SU-DHL-6 (cell line): Measurements from ENCODE around the gene PBX1.

ENCODE experiments used
- H2AFZ ChIP-seq: fragments of 200-600 bp; sonication (generic); 2 replicates; pipeline ENCODE4 v1.6.1; 2014; ENCODE audit warnings: low read depth, mild to moderate bottlenecking, moderate library complexity, mixed read lengths, antibody characterized with exemption, low read length; ENCODE audit not compliant: severe bottlenecking
- H3F3A ChIP-seq: fragments of 200-600 bp; shearing (Covaris generic); 2 replicates; pipeline ENCODE4 v1.6.0; 2016; ENCODE audit warnings: antibody characterized with exemption, mild to moderate bottlenecking; ENCODE audit not compliant: insufficient read depth
- H3K27ac ChIP-seq: fragments of 200-600 bp; sonication (generic); 2 replicates; pipeline ENCODE4 v1.5.1; 2016; ENCODE audit warnings: low read depth, mild to moderate bottlenecking, low read length, moderate library complexity, mixed read lengths
- H3K27me3 ChIP-seq: fragments of 200-600 bp; sonication (generic), shearing (Covaris generic); 2 replicates; pipeline ENCODE4 v1.6.0; 2014; ENCODE audit warnings: mild to moderate bottlenecking, low read length
- H3K36me3 ChIP-seq: fragments of 200-600 bp; sonication (generic); 2 replicates; pipeline ENCODE4 v1.6.1; 2014; ENCODE audit warnings: mild to moderate bottlenecking, low read length, mixed read lengths
- H3K4me2 ChIP-seq: fragments of 300-600, 200-600 bp; shearing (Covaris generic), sonication (generic); 2 replicates; pipeline ENCODE4 v1.6.0; 2014; ENCODE audit warnings: low read length, low read depth, mild to moderate bottlenecking; ENCODE audit not compliant: poor library complexity, severe bottlenecking
- H3K4me3 ChIP-seq: fragments of 200-600 bp; sonication (generic); 2 replicates; pipeline ENCODE4 v1.5.1; 2014; ENCODE audit warnings: antibody characterized with exemption, low read length, mild to moderate bottlenecking, mixed read lengths; ENCODE audit not compliant: insufficient read depth, poor library complexity, severe bottlenecking
- H3K79me2 ChIP-seq: fragments of 200-600 bp; sonication (generic); 2 replicates; pipeline ENCODE4 v1.6.1; 2014; ENCODE audit warnings: mild to moderate bottlenecking, low read length, moderate library complexity; ENCODE audit not compliant: insufficient read depth
- H3K9ac ChIP-seq: fragments of 200-600 bp; sonication (generic); 2 replicates; pipeline ENCODE4 v1.7.0; 2014; ENCODE audit warnings: mild to moderate bottlenecking, low read length
- H3K9me2 ChIP-seq: fragments of 200-600 bp; sonication (generic); replicated peaks from 2 replicates; pipeline ENCODE4 v1.6.1; 2014; ENCODE audit warnings: low read length; ENCODE audit not compliant: insufficient read depth
- H3K9me3 ChIP-seq: fragments of 200-600 bp; sonication (generic); 2 replicates; pipeline ENCODE4 v1.6.1; 2014; ENCODE audit warnings: low read length, mixed read lengths; ENCODE audit not compliant: insufficient read depth
- H4K20me1 ChIP-seq: fragments of 200-600 bp; sonication (generic); 2 replicates; pipeline ENCODE4 v1.6.1; 2014; ENCODE audit warnings: low read depth, mild to moderate bottlenecking, antibody characterized with exemption, low read length, moderate library complexity, mixed read lengths
- EZH2phosphoT487 ChIP-seq: fragments of 200-600 bp; sonication (generic), shearing (Covaris generic); conservative IDR thresholded peaks from 2 replicates; pipeline ENCODE4 v1.6.1; 2018; ENCODE audit warnings: mild to moderate bottlenecking, antibody characterized with exemption, low read length, moderate library complexity, mixed read lengths
- TF ChIP-seq, protein P1 (sequence below): fragments of 200-600 bp; sonication (generic); IDR thresholded peaks from one replicate; pipeline ENCODE4 v1.5.1; 2017; ENCODE audit warnings: antibody characterized with exemption, mild to moderate bottlenecking, low read length, moderate library complexity; ENCODE audit not compliant: insufficient read depth, poor library complexity, severe bottlenecking

Gene PBX1

GRCh38 chr1:164596172-164596571 lies 37.2 kb downstream of the PBX1 start:
- Histone ChIP-seq H3K79me2 (no peaks in the 10 kb centered on the region), H4K20me1 (no peaks in the 10 kb centered on the region), H3K9me2 (no peaks in the 10 kb centered on the region), H3K4me3 (no peak overlapping the region), H3K27ac (no peak overlapping the region), H3K36me3 (no peaks in the 10 kb centered on the region), H2AFZ (no peak overlapping the region), H3K27me3 (no peaks in the 10 kb centered on the region), H3K9me3 (no peaks in the 10 kb centered on the region), H3K9ac (no peak overlapping the region), H3F3A (no peaks in the 10 kb centered on the region), H3K4me2 (no peak overlapping the region)
- TF ChIP-seq, protein P1, sequence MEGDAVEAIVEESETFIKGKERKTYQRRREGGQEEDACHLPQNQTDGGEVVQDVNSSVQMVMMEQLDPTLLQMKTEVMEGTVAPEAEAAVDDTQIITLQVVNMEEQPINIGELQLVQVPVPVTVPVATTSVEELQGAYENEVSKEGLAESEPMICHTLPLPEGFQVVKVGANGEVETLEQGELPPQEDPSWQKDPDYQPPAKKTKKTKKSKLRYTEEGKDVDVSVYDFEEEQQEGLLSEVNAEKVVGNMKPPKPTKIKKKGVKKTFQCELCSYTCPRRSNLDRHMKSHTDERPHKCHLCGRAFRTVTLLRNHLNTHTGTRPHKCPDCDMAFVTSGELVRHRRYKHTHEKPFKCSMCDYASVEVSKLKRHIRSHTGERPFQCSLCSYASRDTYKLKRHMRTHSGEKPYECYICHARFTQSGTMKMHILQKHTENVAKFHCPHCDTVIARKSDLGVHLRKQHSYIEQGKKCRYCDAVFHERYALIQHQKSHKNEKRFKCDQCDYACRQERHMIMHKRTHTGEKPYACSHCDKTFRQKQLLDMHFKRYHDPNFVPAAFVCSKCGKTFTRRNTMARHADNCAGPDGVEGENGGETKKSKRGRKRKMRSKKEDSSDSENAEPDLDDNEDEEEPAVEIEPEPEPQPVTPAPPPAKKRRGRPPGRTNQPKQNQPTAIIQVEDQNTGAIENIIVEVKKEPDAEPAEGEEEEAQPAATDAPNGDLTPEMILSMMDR = no peak
- no peak for TF ChIP-seq EZH2phosphoT487

- Histone ChIP-seq H3K9ac (no peak overlapping the region), H3K4me3 (no peak overlapping the region), H3K9me3 (no peaks in the 10 kb centered on the region), H4K20me1 (no peaks in the 10 kb centered on the region), H3K27me3 (no peaks in the 10 kb centered on the region), H3K4me2 (no peak overlapping the region), H3K9me2 (no peaks in the 10 kb centered on the region), H3F3A (no peaks in the 10 kb centered on the region), H3K36me3 (no peaks in the 10 kb centered on the region), H3K27ac (no peak overlapping the region), H3K79me2 (no peaks in the 10 kb centered on the region), H2AFZ (no peak overlapping the region)
- TF ChIP-seq EZH2phosphoT487 = no peak
- TF ChIP-seq, protein P1 = no peak
Observed at GRCh38 chr1:164598719-164599118, 39.7 kb downstream of the PBX1 start.

GRCh38 chr1:164599272-164599671 lies 40.3 kb downstream of the PBX1 start:
- Histone ChIP-seq H2AFZ (no peak overlapping the region), H4K20me1 (no peaks in the 10 kb centered on the region), H3F3A (no peaks in the 10 kb centered on the region), H3K79me2 (no peaks in the 10 kb centered on the region), H3K36me3 (no peaks in the 10 kb centered on the region), H3K9me2 (no peaks in the 10 kb centered on the region), H3K9me3 (no peaks in the 10 kb centered on the region), H3K27ac (no peak overlapping the region), H3K27me3 (no peaks in the 10 kb centered on the region), H3K4me3 (no peak overlapping the region), H3K4me2 (no peak overlapping the region), H3K9ac (no peak overlapping the region)
- TF ChIP-seq EZH2phosphoT487 = no peak
- TF ChIP-seq, protein P1 = no peak
